ENCODE measurements around the gene MALAT1. TPM values are rescaled to one million over a fixed set of nuclear protein-coding genes. Genes with fewer than 3 reads are reported as not detected.

Gene MALAT1
- total and polyA plus RNA-seq, 2 of the 13 experiments (the other 11 are each of a cell fraction or from before 2014, with no cell fraction given) = 143 to 1,237 TPM

- no peak for TF ChIP-seq ZNF503 (CRISPR knock-in tag; IDR thresholded peaks at IDR 0.05)
- TF ChIP-seq PRPF4 (IDR thresholded peaks at IDR 0.05; ENCODE audit: low read depth, low read length, poor library complexity, severe bottlenecking) = no peak
- TF ChIP-seq ELF4 (CRISPR knock-in tag; IDR thresholded peaks at IDR 0.05; ENCODE audit: borderline replicate concordance) = no peak
- TF ChIP-seq SOX13 (IDR thresholded peaks at IDR 0.05) = no peak
- no peak; a peak in 1 of 4 replicates for TF ChIP-seq SOX13 (CRISPR knock-in tag; conservative IDR thresholded peaks at IDR 0.05 in 1 of 2, IDR thresholded peaks at IDR 0.05 in 1 of 2)
- no peak for TF ChIP-seq TGIF2 (CRISPR knock-in tag; IDR thresholded peaks at IDR 0.05)
- TF ChIP-seq ZNF101 (CRISPR knock-in tag; IDR thresholded peaks at IDR 0.05; ENCODE audit: borderline replicate concordance, low read depth) = no peak
- TF ChIP-seq HIVEP1 (CRISPR knock-in tag; IDR thresholded peaks at IDR 0.05) = no peak; the same call in none of the 2 replicates
- peak; percentile 100 for TF ChIP-seq RFXAP (CRISPR knock-in tag; IDR thresholded peaks at IDR 0.05; ENCODE audit: borderline replicate concordance)
- no peak for TF ChIP-seq ZNF710 (CRISPR knock-in tag; IDR thresholded peaks at IDR 0.05; ENCODE audit: borderline replicate concordance)
- TF ChIP-seq ZNF589 (CRISPR knock-in tag; conservative IDR thresholded peaks at IDR 0.05) = no peak
- TF ChIP-seq TFE3 (CRISPR knock-in tag; IDR thresholded peaks at IDR 0.05) = peak; percentile 94
- TF ChIP-seq ZNF138 (CRISPR knock-in tag; IDR thresholded peaks at IDR 0.05; ENCODE audit: low read depth) = no peak
- TF ChIP-seq ESRRA (CRISPR knock-in tag; IDR thresholded peaks at IDR 0.05; ENCODE audit: low read depth) = 0 out of 2 replicates have a peak, but pooled peaks have one; percentile 58
- TF ChIP-seq ZSCAN9 (CRISPR knock-in tag; IDR thresholded peaks at IDR 0.05; ENCODE audit: borderline replicate concordance) = peak; percentile 75; the same call in 1 of the 2 replicates
- TF ChIP-seq ZNF569 (CRISPR knock-in tag; IDR thresholded peaks at IDR 0.05; ENCODE audit: borderline replicate concordance) = no peak
- no peak for TF ChIP-seq DBP (CRISPR knock-in tag; IDR thresholded peaks at IDR 0.05; ENCODE audit: not compliant biosample characterization)
- peak; percentile 14 for TF ChIP-seq PHF8 (CRISPR knock-in tag; IDR thresholded peaks at IDR 0.05)
- TF ChIP-seq HDAC1 (CRISPR knock-in tag; IDR thresholded peaks at IDR 0.05) = peak; percentile 81
- no peak for TF ChIP-seq ZBTB3 (CRISPR knock-in tag; IDR thresholded peaks at IDR 0.05; ENCODE audit: borderline replicate concordance, low read depth)
- no peak for TF ChIP-seq ZNF704 (CRISPR knock-in tag; IDR thresholded peaks at IDR 0.05; ENCODE audit: borderline replicate concordance)
These were observed 11.2 kb upstream of the MALAT1 start (continued) for GRCh38 chr11:65487467-65488272.

Data from HepG2 (cell line).